NCI-H446 treated with DMSO at 0.1 percent for 48 hours (cell line): ENCODE results near the gene LCE4A.

Experiments
- DNase-seq: peaks from one replicate; lab custom pipeline; 2025; lab: John Stamatoyannopoulos, UW

The LCE4A gene

GRCh38 chr1:152745765-152746444 is 37.9 kb downstream of the LCE4A start:
- DNase-seq, result no peak

- DNase-seq, result no peak
Measured at GRCh38 chr1:152747831-152748230, 39.9 kb downstream of the LCE4A start.

- DNase-seq, result no peak
Measured at GRCh38 chr1:152752225-152752624, 44.3 kb downstream of the LCE4A start.

GRCh38 chr1:152753586-152753985 is 45.6 kb downstream of the LCE4A start:
- DNase-seq, result no peak

GRCh38 chr1:152756872-152757271 is 48.9 kb downstream of the LCE4A start:
- DNase-seq, result no peak

GRCh38 chr1:152757747-152758146 is 49.8 kb downstream of the LCE4A start, which contains the start of gene KPRP:
KPRP (plus strand) TSS chr1:152758025; CDS start chr1:152759589, 1,564 bp downstream.
- DNase-seq, result no peak

GRCh38 chr1:152758636-152759035 is 50.7 kb downstream of the LCE4A start:
- no peak for DNase-seq
